Measurements from ENCODE around the gene SNX11.

DNA sequence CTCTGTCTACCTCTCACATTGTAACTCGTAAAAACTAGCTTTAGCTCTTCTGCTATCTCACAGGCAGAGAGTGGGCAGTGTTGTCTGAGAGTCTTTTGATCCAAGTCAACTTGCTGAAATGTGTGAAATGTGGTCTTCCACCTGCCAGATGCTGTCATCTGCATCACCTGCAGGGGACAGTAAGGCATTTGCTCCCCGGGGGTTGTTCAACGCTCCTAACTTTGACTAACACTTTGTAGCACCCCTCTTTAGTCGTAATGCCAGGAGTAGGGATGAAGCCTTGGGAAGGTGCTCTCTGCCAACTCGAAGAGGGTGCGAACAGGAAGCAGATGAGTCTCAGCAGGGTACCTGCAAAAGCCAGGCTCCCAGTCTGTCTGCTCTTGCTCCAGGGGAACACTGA is 36.1 kb downstream of the SNX11 start:
- no peak for TF ChIP-seq POLR2AphosphoS5 (IDR thresholded peaks at IDR 0.05)
- TF ChIP-seq, protein P1, sequence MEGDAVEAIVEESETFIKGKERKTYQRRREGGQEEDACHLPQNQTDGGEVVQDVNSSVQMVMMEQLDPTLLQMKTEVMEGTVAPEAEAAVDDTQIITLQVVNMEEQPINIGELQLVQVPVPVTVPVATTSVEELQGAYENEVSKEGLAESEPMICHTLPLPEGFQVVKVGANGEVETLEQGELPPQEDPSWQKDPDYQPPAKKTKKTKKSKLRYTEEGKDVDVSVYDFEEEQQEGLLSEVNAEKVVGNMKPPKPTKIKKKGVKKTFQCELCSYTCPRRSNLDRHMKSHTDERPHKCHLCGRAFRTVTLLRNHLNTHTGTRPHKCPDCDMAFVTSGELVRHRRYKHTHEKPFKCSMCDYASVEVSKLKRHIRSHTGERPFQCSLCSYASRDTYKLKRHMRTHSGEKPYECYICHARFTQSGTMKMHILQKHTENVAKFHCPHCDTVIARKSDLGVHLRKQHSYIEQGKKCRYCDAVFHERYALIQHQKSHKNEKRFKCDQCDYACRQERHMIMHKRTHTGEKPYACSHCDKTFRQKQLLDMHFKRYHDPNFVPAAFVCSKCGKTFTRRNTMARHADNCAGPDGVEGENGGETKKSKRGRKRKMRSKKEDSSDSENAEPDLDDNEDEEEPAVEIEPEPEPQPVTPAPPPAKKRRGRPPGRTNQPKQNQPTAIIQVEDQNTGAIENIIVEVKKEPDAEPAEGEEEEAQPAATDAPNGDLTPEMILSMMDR (IDR thresholded peaks at IDR 0.05; ENCODE audit: poor library complexity, severe bottlenecking) = no peak
- TF ChIP-seq EZH2 (IDR thresholded peaks at IDR 0.05; ENCODE audit: borderline replicate concordance, insufficient read depth, low read length, poor library complexity, severe bottlenecking) = no peak
- TF ChIP-seq TAF1 (IDR thresholded peaks at IDR 0.05; ENCODE audit: low read depth) = no peak
- TF ChIP-seq, protein P2, sequence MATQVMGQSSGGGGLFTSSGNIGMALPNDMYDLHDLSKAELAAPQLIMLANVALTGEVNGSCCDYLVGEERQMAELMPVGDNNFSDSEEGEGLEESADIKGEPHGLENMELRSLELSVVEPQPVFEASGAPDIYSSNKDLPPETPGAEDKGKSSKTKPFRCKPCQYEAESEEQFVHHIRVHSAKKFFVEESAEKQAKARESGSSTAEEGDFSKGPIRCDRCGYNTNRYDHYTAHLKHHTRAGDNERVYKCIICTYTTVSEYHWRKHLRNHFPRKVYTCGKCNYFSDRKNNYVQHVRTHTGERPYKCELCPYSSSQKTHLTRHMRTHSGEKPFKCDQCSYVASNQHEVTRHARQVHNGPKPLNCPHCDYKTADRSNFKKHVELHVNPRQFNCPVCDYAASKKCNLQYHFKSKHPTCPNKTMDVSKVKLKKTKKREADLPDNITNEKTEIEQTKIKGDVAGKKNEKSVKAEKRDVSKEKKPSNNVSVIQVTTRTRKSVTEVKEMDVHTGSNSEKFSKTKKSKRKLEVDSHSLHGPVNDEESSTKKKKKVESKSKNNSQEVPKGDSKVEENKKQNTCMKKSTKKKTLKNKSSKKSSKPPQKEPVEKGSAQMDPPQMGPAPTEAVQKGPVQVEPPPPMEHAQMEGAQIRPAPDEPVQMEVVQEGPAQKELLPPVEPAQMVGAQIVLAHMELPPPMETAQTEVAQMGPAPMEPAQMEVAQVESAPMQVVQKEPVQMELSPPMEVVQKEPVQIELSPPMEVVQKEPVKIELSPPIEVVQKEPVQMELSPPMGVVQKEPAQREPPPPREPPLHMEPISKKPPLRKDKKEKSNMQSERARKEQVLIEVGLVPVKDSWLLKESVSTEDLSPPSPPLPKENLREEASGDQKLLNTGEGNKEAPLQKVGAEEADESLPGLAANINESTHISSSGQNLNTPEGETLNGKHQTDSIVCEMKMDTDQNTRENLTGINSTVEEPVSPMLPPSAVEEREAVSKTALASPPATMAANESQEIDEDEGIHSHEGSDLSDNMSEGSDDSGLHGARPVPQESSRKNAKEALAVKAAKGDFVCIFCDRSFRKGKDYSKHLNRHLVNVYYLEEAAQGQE (IDR thresholded peaks at IDR 0.05; ENCODE audit: borderline replicate concordance) = no peak
- TF ChIP-seq EP300 (conservative IDR thresholded peaks at IDR 0.05; ENCODE audit: poor library complexity, severe bottlenecking) = no peak
- no peak for TF ChIP-seq RAD21 (conservative IDR thresholded peaks at IDR 0.05)

All from neural cell (in vitro differentiated cells).